ENCODE results near the gene CENPB.

DNA sequence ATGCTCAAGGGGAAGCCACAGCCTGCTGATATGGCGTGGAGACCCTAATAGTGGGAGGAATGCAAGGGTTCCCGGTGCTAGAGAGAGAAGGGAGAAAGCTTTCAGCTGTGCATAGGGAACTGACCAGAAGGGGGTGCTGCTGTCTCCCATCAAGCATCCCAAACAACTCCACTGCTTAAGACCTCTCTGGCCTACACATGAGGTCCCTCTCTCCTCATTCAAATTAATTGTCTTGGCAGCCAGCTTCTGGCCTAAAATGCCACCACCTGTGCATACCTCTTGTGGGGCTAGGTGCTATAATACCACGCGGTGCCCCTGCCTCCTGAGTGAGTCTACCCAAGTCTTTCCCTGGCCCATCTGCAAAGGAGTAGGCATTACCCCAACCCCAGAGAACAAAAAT is 33.4 kb downstream of the CENPB start:
- TF ChIP-seq, protein P1, sequence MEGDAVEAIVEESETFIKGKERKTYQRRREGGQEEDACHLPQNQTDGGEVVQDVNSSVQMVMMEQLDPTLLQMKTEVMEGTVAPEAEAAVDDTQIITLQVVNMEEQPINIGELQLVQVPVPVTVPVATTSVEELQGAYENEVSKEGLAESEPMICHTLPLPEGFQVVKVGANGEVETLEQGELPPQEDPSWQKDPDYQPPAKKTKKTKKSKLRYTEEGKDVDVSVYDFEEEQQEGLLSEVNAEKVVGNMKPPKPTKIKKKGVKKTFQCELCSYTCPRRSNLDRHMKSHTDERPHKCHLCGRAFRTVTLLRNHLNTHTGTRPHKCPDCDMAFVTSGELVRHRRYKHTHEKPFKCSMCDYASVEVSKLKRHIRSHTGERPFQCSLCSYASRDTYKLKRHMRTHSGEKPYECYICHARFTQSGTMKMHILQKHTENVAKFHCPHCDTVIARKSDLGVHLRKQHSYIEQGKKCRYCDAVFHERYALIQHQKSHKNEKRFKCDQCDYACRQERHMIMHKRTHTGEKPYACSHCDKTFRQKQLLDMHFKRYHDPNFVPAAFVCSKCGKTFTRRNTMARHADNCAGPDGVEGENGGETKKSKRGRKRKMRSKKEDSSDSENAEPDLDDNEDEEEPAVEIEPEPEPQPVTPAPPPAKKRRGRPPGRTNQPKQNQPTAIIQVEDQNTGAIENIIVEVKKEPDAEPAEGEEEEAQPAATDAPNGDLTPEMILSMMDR (conservative IDR thresholded peaks at IDR 0.05; ENCODE audit: low read depth, low read length), result peak; percentile 85
- no peak for TF ChIP-seq EZH2 (IDR thresholded peaks at IDR 0.05; ENCODE audit: borderline replicate concordance, low read depth, low read length, poor library complexity, severe bottlenecking)
